Measurements from ENCODE around the gene ARRB2. TPM values are rescaled to one million over a fixed set of nuclear protein-coding genes. Genes with fewer than 3 reads are reported as not detected.

Gene ARRB2
- polyA plus RNA-seq, 1 of the 3 experiments (the other 2 are of a cell fraction) = 24.6 TPM

DNA sequence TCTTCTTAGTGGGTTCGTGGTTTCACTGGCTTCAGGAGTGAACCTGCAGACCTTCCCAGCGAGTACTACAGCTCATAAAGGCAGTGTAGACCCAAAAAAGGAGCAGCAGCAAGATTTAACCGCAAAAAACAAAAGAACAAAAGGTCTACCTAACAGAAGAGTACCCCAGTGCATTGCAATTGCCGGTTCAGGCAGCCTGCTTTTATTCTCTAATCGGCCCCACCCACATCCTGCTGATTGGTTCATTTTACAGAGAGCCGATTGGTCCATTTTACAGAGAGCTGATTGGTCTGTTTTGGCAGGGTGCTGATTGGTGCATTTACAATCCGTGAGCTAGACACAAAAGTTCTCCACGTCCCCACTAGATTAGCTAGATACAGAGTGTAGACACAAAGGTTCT lies 2.0 kb upstream of the ARRB2 start:
- H4K20me1 ChIP-seq (ENCODE audit: insufficient read depth) = no peaks in the 10 kb centered on the region
- peak overlapping the region; percentile 81; the same call in 1 of the 2 replicates for H2AFZ ChIP-seq (ENCODE audit: low read depth)
- TF ChIP-seq CHD2 (IDR thresholded peaks at IDR 0.05; ENCODE audit: low read length, partially characterized antibody) (no peak), SMC3 (IDR thresholded peaks at IDR 0.05; ENCODE audit: low read depth, low read length) (no peak), TEAD4 (IDR thresholded peaks at IDR 0.05; ENCODE audit: borderline replicate concordance, insufficient read depth) (no peak), JUND (IDR thresholded peaks at IDR 0.05) (no peak), NRF1 (IDR thresholded peaks at IDR 0.05; ENCODE audit: low read depth, low read length) (no peak), RXRA (IDR thresholded peaks at IDR 0.05; ENCODE audit: borderline replicate concordance, low read depth) (no peak), EP300 (IDR thresholded peaks at IDR 0.05; ENCODE audit: borderline replicate concordance in 1 of 2, low read depth in 1 of 2, low read length in 1 of 2) (no peak), ELF1 (IDR thresholded peaks at IDR 0.05) (no peak), EZH2phosphoT487 (IDR thresholded peaks at IDR 0.05; ENCODE audit: borderline replicate concordance, low read depth) (no peak), MEF2A (IDR thresholded peaks at IDR 0.05; ENCODE audit: borderline replicate concordance, low read depth) (no peak), FOSL2 (IDR thresholded peaks at IDR 0.05; ENCODE audit: borderline replicate concordance, low read depth) (no peak), RFX5 (IDR thresholded peaks at IDR 0.05; ENCODE audit: low read length) (no peak), POLR2AphosphoS5 (IDR thresholded peaks at IDR 0.05; ENCODE audit: low read depth, low read length) (no peak), RCOR1 (IDR thresholded peaks at IDR 0.05; ENCODE audit: low read length) (no peak), GATA2 (CRISPR knock-in tag; IDR thresholded peaks at IDR 0.05) (no peak)
- TF ChIP-seq, protein P1, sequence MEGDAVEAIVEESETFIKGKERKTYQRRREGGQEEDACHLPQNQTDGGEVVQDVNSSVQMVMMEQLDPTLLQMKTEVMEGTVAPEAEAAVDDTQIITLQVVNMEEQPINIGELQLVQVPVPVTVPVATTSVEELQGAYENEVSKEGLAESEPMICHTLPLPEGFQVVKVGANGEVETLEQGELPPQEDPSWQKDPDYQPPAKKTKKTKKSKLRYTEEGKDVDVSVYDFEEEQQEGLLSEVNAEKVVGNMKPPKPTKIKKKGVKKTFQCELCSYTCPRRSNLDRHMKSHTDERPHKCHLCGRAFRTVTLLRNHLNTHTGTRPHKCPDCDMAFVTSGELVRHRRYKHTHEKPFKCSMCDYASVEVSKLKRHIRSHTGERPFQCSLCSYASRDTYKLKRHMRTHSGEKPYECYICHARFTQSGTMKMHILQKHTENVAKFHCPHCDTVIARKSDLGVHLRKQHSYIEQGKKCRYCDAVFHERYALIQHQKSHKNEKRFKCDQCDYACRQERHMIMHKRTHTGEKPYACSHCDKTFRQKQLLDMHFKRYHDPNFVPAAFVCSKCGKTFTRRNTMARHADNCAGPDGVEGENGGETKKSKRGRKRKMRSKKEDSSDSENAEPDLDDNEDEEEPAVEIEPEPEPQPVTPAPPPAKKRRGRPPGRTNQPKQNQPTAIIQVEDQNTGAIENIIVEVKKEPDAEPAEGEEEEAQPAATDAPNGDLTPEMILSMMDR (IDR thresholded peaks at IDR 0.05) = no peak
- TF ChIP-seq, protein P2, sequence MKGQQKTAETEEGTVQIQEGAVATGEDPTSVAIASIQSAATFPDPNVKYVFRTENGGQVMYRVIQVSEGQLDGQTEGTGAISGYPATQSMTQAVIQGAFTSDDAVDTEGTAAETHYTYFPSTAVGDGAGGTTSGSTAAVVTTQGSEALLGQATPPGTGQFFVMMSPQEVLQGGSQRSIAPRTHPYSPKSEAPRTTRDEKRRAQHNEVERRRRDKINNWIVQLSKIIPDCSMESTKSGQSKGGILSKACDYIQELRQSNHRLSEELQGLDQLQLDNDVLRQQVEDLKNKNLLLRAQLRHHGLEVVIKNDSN (IDR thresholded peaks at IDR 0.05; ENCODE audit: borderline replicate concordance, low read depth) = no peak
- TF ChIP-seq, protein P3, sequence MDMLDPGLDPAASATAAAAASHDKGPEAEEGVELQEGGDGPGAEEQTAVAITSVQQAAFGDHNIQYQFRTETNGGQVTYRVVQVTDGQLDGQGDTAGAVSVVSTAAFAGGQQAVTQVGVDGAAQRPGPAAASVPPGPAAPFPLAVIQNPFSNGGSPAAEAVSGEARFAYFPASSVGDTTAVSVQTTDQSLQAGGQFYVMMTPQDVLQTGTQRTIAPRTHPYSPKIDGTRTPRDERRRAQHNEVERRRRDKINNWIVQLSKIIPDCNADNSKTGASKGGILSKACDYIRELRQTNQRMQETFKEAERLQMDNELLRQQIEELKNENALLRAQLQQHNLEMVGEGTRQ (IDR thresholded peaks at IDR 0.05; ENCODE audit: borderline replicate concordance, low read depth, low read length) = no peak
- TF ChIP-seq, protein P4, sequence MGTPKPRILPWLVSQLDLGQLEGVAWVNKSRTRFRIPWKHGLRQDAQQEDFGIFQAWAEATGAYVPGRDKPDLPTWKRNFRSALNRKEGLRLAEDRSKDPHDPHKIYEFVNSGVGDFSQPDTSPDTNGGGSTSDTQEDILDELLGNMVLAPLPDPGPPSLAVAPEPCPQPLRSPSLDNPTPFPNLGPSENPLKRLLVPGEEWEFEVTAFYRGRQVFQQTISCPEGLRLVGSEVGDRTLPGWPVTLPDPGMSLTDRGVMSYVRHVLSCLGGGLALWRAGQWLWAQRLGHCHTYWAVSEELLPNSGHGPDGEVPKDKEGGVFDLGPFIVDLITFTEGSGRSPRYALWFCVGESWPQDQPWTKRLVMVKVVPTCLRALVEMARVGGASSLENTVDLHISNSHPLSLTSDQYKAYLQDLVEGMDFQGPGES (IDR thresholded peaks at IDR 0.05; ENCODE audit: low read depth, low read length) = no peak
- TF ChIP-seq, protein P5, sequence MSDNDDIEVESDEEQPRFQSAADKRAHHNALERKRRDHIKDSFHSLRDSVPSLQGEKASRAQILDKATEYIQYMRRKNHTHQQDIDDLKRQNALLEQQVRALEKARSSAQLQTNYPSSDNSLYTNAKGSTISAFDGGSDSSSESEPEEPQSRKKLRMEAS (IDR thresholded peaks at IDR 0.05; ENCODE audit: low read depth) = no peak
- no peak overlapping the region for H3K9ac ChIP-seq
- ChIA-PET CTCF (interaction anchor here (0.7 to 3.8 kb wide), 3 partner anchors 22 to 141 kb away, joined by 3 to 20 read pairs (median 7); partner anchors contain the start of genes GLTPD2 and MED11), POLR2A (interaction anchor here (0.8 to 0.9 kb wide), 2 partner anchors 22 to 87 kb away, joined by 3 to 5 read pairs; partner anchors contain the start of gene PSMB6)
- H3K9me2 ChIP-seq = no peaks in the 10 kb centered on the region
- H3K9me3 ChIP-seq = no peaks in the 10 kb centered on the region
- peaks cover 0 to 26% of the 10 kb centered on the region in 2 experiments; a peak in 1 of 4 replicates for H3K4me1 ChIP-seq (ENCODE audit: control insufficient read depth in 1 of 2, insufficient read depth in 2 of 2, low read depth in 1 of 2, low read length in 1 of 2)
- peaks cover 12% of the 10 kb centered on the region for H3F3A ChIP-seq (replicated peaks; ENCODE audit: insufficient read depth)
- DNase-seq = no peak
- H3K27me3 ChIP-seq (ENCODE audit: insufficient read depth) = no peaks in the 10 kb centered on the region
- no peak overlapping the region for H3K4me2 ChIP-seq
- no peak overlapping the region for H3K4me3 ChIP-seq (ENCODE audit: low read depth in 2 of 2, low read length in 1 of 2)
- 64% methylated on average over 8 of the region's 8 CpGs for WGBS (ENCODE audit: low lambda C conversion rate)
- H3K27ac ChIP-seq (ENCODE audit: low read depth in 2 of 2, low read length in 1 of 2) = no peak overlapping the region
- peaks cover 14% of the 10 kb centered on the region for H3K79me2 ChIP-seq (ENCODE audit: insufficient read depth)
- H3K36me3 ChIP-seq (replicated peaks in 1 of 2; ENCODE audit: control insufficient read depth in 1 of 2, insufficient read depth in 2 of 2, low read length in 1 of 2) = no peaks in the 10 kb centered on the region

All from SK-N-SH (cell line).